H54 (cell line): ENCODE measurements around the gene PRKCA.

Experiments
- DNase-seq: peaks from one replicate; pipeline ENCODE4 v3.0.0; 2011; ENCODE audit warnings: low spot score, mixed read lengths; ENCODE audit not compliant: insufficient read length
- FAIRE-seq: peaks from 3 replicates; lab custom pipeline; 2011; peaks lifted over from hg19 to GRCh38; lab: Jason Lieb, UNC
- POLR2A ChIP-seq: IDR thresholded peaks from 2 replicates; pipeline ENCODE4 v1.6.1; 2011; ENCODE audit warnings: low read depth, mild to moderate bottlenecking, low read length

The PRKCA gene

DNA sequence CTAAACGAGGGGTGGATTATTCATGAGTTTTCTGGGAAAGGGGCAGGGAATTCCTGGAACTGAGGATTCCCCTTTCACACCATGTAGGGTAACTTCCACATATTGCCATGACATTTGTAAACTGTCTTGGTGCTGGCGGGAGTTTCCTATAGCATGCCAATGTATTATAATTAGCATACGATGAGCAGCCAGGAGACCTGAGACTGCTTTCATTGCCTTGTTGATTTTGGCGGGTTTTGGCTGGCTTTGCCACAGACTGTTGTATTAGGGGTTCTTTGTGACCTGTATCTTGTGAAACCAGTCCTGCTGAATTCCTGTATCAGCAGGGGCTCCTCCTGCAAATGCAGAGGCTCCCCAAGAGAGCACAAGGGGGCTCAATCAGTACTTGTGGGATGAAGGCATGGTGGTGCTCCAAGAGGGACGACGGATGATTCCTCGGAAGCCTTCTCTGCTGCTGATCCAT lies 428.1 kb downstream of the PRKCA start:
- no peak for FAIRE-seq
- TF ChIP-seq POLR2A, result no peak
- DNase-seq, result no peak

DNA sequence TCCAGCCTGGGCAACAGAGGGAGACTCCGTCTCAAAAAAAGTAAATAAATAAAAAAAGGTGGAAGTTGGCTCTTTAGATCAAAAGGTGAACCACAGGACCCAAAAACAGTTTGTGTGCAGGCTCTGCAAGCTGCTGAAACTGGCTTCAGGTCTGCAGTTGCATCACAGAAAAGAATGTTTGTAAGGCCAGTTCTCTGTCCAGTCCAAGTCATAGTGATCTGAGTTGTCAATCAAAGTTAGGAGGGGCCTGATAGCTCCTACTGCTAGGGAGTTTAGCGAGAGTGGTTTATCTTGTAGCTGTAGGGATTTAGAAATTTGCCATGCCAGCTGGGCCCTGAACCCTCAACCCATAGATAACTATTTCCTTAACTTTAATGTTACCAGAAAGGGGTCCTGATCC lies 431.3 kb downstream of the PRKCA start:
- DNase-seq, result no peak
- no peak for FAIRE-seq
- no peak for TF ChIP-seq POLR2A

GRCh38 chr17:66734186-66734943 lies 432.0 kb downstream of the PRKCA start:
- DNase-seq (no peak), FAIRE-seq (no peak)
- no peak for TF ChIP-seq POLR2A

DNA sequence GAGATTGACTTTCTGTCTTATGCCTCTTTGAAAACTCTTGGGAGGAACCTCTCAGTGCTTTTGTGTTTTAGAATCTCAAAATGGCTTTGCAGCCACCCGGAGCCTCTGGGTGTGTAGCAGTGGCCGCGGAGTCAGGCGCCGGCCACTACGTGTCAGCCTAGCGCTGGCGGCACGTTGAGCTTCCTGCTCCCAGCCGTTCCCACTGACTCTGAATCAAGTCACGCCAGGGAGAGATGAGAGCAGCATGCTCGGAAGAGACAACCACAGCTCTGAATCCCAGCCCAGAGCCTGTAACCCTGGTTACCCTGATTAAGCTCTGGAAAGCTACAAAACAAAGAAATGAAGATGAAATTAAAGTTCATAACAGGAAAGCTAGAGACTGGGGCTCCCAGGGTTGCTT lies 435.1 kb downstream of the PRKCA start:
- no peak for DNase-seq
- TF ChIP-seq POLR2A, result no peak

DNA sequence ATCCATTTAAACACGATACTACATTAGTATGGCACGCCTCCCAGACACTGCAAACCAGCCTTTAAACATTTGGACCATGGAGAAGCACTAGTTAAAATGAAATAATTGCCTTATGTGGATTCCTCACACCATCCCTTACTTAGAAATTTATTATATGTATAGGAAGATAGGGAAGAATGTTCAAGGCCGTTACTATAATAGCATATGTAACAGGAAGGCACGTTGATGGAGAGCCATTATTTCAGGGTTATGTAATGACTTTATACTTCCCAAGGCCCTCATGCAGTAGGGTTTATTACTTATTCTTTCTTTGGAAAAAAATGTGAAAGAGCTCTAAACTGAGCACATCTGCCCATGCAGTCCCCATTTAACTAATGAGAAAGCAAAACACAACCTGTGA lies 435.9 kb downstream of the PRKCA start:
- no peak for DNase-seq
- no peak for FAIRE-seq
- TF ChIP-seq POLR2A, result no peak

More for the DNA sequence above, 435.1 kb downstream of the PRKCA start:
- FAIRE-seq, result no peak

GRCh38 chr17:66739553-66739952 lies 437.1 kb downstream of the PRKCA start:
- DNase-seq (no peak), FAIRE-seq (no peak)
- TF ChIP-seq POLR2A, result no peak

DNA sequence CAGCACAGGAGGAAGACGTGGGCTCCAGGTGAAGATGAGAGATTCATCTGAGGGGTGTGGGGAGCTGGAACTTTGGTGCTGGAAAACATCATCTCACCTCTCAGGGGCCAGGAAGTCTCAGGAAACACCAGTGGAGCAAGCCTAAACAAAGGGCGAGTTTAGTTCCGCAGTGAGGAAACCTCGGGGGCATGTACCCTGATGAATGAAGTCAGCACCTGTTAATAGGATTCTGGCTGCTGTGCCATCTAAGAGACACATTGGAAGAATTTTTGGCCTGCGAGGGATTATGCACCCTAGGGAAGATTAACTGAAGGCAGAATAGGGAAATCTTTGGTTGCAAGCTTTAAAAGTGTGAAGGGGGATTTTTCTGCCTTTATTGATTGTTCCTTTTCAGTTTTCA lies 437.8 kb downstream of the PRKCA start:
- FAIRE-seq, result no peak
- no peak for DNase-seq
- no peak for TF ChIP-seq POLR2A

- FAIRE-seq, result no peak
- DNase-seq, result no peak
- no peak for TF ChIP-seq POLR2A
Measured at GRCh38 chr17:66743511-66743910, 441.1 kb downstream of the PRKCA start.

DNA sequence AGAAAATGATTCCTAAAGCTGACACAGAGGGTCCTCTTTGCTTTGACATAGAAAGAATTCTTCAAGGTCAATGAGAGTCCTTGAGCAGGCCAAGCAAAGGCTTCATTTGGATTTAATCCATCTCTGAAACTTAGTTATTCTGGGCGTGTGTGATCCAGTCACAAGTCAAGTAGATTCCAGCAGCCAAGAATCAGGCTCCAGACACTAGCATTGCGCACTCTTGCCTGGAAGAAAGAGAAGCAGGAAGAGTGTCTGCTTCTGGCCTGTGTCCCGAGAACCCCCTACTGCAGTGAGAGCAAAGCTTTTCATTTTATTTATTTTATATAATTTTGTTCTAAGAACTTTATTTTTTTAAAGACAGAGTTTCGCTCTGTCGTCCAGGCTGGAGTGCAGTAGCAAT lies 444.3 kb downstream of the PRKCA start:
- no peak for DNase-seq
- FAIRE-seq, result no peak
- no peak for TF ChIP-seq POLR2A

GRCh38 chr17:66747578-66748275 lies 445.3 kb downstream of the PRKCA start:
- peak; percentile 89 for DNase-seq
- no peak for TF ChIP-seq POLR2A
- FAIRE-seq, result peak; percentile 23

GRCh38 chr17:66748578-66748977 lies 446.2 kb downstream of the PRKCA start:
- FAIRE-seq (no peak), DNase-seq (no peak)
- no peak for TF ChIP-seq POLR2A

GRCh38 chr17:66749217-66749832 lies 446.9 kb downstream of the PRKCA start:
- TF ChIP-seq POLR2A, result no peak
- no peak for DNase-seq
- no peak for FAIRE-seq

- TF ChIP-seq POLR2A, result no peak
- DNase-seq (no peak), FAIRE-seq (no peak)
Measured at GRCh38 chr17:66750116-66750515, 447.7 kb downstream of the PRKCA start.

GRCh38 chr17:66750781-66751543 lies 448.5 kb downstream of the PRKCA start:
- TF ChIP-seq POLR2A, result no peak
- no peak for FAIRE-seq
- DNase-seq, result no peak

GRCh38 chr17:66751771-66752170 lies 449.4 kb downstream of the PRKCA start:
- TF ChIP-seq POLR2A, result no peak
- DNase-seq, result no peak
- FAIRE-seq, result no peak
